Endothelial cell (in vitro differentiated cells): ENCODE measurements around the gene KCNQ2. TPM values are rescaled to one million over a fixed set of nuclear protein-coding genes. Genes with fewer than 3 reads are reported as not detected.

Experiments
- DNase-seq: peaks from one replicate; pipeline ENCODE4 v3.0.0; 2021; ENCODE audit warnings: low spot score
- H3K27ac Mint-ChIP-seq: one replicate; pipeline ENCODE4 v1.8.0; 2021; ENCODE audit warnings: mixed read lengths, inconsistent platforms; ENCODE audit not compliant: unreplicated experiment
- H3K27me3 Mint-ChIP-seq: one replicate; pipeline ENCODE4 v1.8.0; 2021; ENCODE audit warnings: mild to moderate bottlenecking, moderate library complexity, mixed read lengths, inconsistent platforms; ENCODE audit not compliant: unreplicated experiment
- H3K36me3 Mint-ChIP-seq: one replicate; pipeline ENCODE4 v1.8.0; 2021; ENCODE audit warnings: mild to moderate bottlenecking, low read depth, mixed read lengths, inconsistent platforms; ENCODE audit not compliant: unreplicated experiment
- H3K4me1 Mint-ChIP-seq: one replicate; pipeline ENCODE4 v1.8.0; 2021; ENCODE audit warnings: mild to moderate bottlenecking, mixed read lengths, inconsistent platforms; ENCODE audit not compliant: unreplicated experiment
- H3K4me3 Mint-ChIP-seq: one replicate; pipeline ENCODE4 v1.8.0; 2021; ENCODE audit warnings: mild to moderate bottlenecking, mixed read lengths, inconsistent platforms; ENCODE audit not compliant: unreplicated experiment
- H3K9me3 Mint-ChIP-seq: one replicate; pipeline ENCODE4 v1.8.0; 2021; ENCODE audit warnings: mixed read lengths, inconsistent platforms; ENCODE audit not compliant: unreplicated experiment
- total RNA-seq: library from RNA; stranded (reverse); fragmentation: NEBNext Ultra II Directional; extraction: Animal tissue kit (Norgen Biotek cat#: 25700); gene quantifications from one replicate; pipeline ENCODE4 v1.2.1, GENCODE V29; 2021; ENCODE audit not compliant: unreplicated experiment
- TF ChIP-seq, protein P1 (sequence below): fragments of 200-600 bp; sonication (generic); IDR thresholded peaks from one replicate; pipeline ENCODE4 v1.5.0; 2021; ENCODE audit warnings: antibody characterized with exemption; ENCODE audit not compliant: unreplicated experiment

The KCNQ2 gene
- total RNA-seq, 1 donor from 2014 or later, result 3.2 TPM

DNA sequence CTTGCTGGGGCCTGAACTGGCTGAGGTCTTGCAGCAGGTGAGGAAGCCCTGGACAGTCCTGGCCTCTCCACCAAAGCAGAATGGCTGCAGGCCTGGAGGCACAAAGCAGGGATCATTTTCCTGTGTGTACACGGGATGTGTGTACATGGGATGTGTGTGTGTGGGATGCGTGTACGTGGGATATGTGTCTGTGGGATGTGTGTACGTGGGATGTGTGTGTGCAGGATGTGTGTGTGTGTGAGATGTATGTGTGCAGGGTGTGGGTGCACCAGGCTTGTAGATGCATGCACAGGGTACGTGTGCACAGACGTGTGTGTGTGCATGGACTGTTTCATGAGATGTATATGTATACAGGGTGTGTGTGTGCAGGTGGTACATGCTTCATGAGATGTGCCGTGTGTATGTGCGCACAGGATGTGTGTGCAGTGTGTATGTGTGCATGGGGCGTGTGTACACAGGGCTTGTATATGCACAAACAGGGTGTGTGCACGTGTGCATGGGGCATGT, 103.4 kb downstream of the KCNQ2 start:
- no peaks in the 10 kb centered on the region for H3K9me3 Mint-ChIP-seq
- H3K27ac Mint-ChIP-seq, result no peak overlapping the region
- H3K4me3 Mint-ChIP-seq, result no peak overlapping the region

DNA sequence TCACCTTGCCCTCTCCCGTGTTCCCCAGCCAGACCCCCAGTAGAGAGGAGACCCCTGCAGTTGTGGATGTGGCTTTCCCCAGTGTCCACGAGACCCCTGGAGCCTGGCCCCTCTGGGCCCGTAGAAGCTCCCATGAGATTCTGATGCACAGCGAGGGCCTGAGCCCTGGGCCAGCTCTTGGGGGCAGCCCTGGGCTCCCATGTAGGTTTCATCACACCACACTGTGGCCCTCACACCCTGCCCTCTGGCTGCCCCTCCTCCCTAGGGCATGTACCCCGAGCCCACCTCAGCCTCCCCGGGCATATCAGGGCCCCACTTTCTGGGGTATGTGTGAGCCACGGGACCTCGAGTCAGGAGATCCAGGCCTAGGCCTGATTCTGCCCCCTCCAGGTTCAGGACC, 104.3 kb downstream of the KCNQ2 start:
- Mint-ChIP-seq H3K36me3 (no peaks in the 10 kb centered on the region), H3K27me3 (peaks cover 7% of the 10 kb centered on the region), H3K27ac (no peak overlapping the region), H3K9me3 (no peaks in the 10 kb centered on the region), H3K4me1 (no peaks in the 10 kb centered on the region), H3K4me3 (no peak overlapping the region)
- TF ChIP-seq, protein P1, sequence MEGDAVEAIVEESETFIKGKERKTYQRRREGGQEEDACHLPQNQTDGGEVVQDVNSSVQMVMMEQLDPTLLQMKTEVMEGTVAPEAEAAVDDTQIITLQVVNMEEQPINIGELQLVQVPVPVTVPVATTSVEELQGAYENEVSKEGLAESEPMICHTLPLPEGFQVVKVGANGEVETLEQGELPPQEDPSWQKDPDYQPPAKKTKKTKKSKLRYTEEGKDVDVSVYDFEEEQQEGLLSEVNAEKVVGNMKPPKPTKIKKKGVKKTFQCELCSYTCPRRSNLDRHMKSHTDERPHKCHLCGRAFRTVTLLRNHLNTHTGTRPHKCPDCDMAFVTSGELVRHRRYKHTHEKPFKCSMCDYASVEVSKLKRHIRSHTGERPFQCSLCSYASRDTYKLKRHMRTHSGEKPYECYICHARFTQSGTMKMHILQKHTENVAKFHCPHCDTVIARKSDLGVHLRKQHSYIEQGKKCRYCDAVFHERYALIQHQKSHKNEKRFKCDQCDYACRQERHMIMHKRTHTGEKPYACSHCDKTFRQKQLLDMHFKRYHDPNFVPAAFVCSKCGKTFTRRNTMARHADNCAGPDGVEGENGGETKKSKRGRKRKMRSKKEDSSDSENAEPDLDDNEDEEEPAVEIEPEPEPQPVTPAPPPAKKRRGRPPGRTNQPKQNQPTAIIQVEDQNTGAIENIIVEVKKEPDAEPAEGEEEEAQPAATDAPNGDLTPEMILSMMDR, result no peak
- no peak for DNase-seq

More for the DNA sequence above, 103.4 kb downstream of the KCNQ2 start:
- no peaks in the 10 kb centered on the region for H3K36me3 Mint-ChIP-seq
- DNase-seq, result no peak
- H3K4me1 Mint-ChIP-seq, result no peaks in the 10 kb centered on the region
- peaks cover 7% of the 10 kb centered on the region for H3K27me3 Mint-ChIP-seq
- TF ChIP-seq, protein P1, result no peak

DNA sequence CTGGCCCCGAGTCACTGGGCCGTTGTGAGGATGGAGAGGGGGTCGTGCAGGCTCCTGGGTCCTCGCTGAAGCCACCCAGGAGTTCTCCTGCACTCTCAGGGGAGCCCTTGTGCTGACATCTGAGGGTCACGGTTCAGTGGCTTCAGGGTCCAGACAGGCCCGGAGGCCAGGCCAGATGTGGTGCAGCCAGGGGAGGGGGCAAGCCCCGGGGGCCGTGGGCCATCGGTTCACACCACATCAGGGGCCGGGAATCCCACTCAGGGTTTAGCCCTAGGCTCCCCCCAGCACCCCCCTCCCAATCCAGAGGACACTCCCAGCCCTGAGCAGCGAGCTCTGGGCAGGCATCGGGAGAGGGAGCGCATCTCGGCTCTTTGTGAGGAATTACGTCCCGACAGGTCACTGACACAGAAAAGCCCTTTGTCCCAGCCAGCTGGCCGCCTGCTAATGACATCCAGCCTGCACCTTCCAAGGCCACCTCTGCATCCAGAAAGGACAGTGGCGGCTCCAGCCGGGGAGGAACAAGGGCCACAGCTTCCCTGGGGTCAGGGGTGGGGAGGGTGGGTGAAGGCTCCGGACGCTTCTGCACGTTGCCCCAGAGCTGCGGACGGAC, 104.9 kb downstream of the KCNQ2 start:
- TF ChIP-seq, protein P1, result no peak
- H3K27ac Mint-ChIP-seq, result no peak overlapping the region

DNA sequence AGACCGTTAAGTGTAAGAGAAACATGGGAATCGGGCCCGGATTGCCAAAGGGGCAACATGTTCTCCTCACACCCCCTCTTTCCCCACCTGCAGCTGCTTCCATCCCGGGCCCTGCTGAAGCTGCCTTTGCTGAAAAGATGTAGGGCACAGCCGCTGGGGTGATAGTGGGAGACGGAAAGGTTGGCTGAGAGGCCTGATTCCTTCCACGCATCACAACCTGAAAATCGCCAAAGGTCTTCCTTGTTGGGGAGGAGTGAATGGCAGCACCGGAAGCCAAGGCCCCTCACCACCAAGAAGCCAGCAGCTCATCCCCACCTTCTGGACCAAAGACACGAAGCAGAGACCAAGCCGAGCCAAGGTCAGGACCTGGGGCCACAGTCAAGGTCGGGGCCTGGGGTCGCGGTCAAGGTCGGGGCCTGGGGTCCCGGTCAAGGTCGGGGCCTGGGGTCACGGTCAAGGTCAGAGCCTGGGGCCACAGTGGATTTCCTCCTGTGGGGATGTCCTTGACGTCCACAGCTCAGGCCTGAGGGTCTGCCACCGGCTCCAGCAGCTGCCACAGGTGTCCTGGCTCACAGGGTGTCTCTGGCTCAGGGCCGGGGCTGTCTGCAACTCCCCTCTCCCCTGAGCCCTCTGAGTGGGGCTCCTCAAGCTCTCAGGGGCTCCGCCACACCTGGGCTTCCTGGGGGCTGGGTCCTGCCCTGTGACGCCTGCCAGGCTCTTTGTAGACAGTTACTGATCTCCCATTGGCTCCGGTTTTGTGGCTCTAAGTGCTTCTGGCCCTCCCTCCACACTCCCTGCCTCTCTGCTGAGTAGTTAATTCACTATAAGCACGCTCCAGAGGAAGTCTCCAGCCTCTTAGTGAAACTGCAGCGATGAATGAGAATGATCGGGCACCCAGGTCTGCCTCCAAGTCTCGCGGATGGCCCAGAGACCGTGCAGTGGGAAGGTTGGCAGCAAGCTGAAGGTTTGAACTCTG, 105.8 kb downstream of the KCNQ2 start:
- Mint-ChIP-seq H3K4me1 (no peaks in the 10 kb centered on the region), H3K27me3 (peaks cover 10% of the 10 kb centered on the region), H3K27ac (no peak overlapping the region), H3K9me3 (no peaks in the 10 kb centered on the region), H3K36me3 (no peaks in the 10 kb centered on the region), H3K4me3 (no peak overlapping the region)
- TF ChIP-seq, protein P1, result no peak
- DNase-seq, result no peak

More for the DNA sequence above, 104.9 kb downstream of the KCNQ2 start:
- no peaks in the 10 kb centered on the region for H3K36me3 Mint-ChIP-seq
- H3K27me3 Mint-ChIP-seq, result peaks cover 9% of the 10 kb centered on the region
- no peaks in the 10 kb centered on the region for H3K9me3 Mint-ChIP-seq
- no peak overlapping the region for H3K4me3 Mint-ChIP-seq
- DNase-seq, result no peak
- no peaks in the 10 kb centered on the region for H3K4me1 Mint-ChIP-seq
